Diencephalon (tissue), 1 donor: ENCODE results near the gene TNFRSF12A. TPM values are rescaled to one million over a fixed set of nuclear protein-coding genes. Genes with fewer than 3 reads are reported as not detected.

Source experiments
- small RNA-seq: library from RNA; depleted of rRNA; stranded (forward); fragments of <200 nt; gene quantifications from one replicate; pipeline ENCODE3, GENCODE V24; 2014
- total RNA-seq: library from RNA; depleted of rRNA; stranded (reverse); fragments of >200 nt; gene quantifications from one replicate; pipeline ENCODE4 v1.2.3, GENCODE V29; 2014

Gene TNFRSF12A
- 1.2 TPM for total RNA-seq

GRCh38 chr16:3020247-3020603 lies at the start of gene TNFRSF12A:
TSS of gene TNFRSF12A (plus strand) at chr16:3020368. CDS start at chr16:3020398, 30 bp downstream.

GRCh38 chr16:2980227-2981176 lies 39.7 kb upstream of the TNFRSF12A start, which contains the start of gene PKMYT1:
TSS of gene PKMYT1 (minus strand) at chr16:2980446. CDS start at chr16:2979657, 789 bp downstream.

GRCh38 chr16:3012828-3013420 lies 7.2 kb upstream of the TNFRSF12A start, which contains the start of gene CLDN9:
TSS of gene CLDN9 (plus strand) at chr16:3012923. CDS start at chr16:3013363, 440 bp downstream.

GRCh38 chr16:3017794-3018506 lies 2.2 kb upstream of the TNFRSF12A start, which contains the start of gene CLDN6:
TSS of gene CLDN6 (minus strand) at chr16:3018183. CDS start at chr16:3016021, 2,162 bp downstream.

GRCh38 chr16:3023669-3024478 lies 3.7 kb downstream of the TNFRSF12A start, which contains the start of the genes HCFC1R1 and THOC6:
TSS of gene HCFC1R1 (minus strand) at chr16:3023942. CDS start at chr16:3023941, 1 bp downstream.
TSS of gene THOC6 (plus strand) at chr16:3024035. CDS start at chr16:3024327, 292 bp downstream.

GRCh38 chr16:3036726-3037315 lies 16.7 kb downstream of the TNFRSF12A start, which contains the start of gene BICDL2:
TSS of gene BICDL2 (minus strand) at chr16:3036944. CDS start at chr16:3035496, 1,448 bp downstream.

GRCh38 chr16:3045758-3046640 lies 25.8 kb downstream of the TNFRSF12A start, which contains the start of gene MMP25:
TSS of gene MMP25 (plus strand) at chr16:3046561. CDS start at chr16:3046918, 357 bp downstream.

GRCh38 chr16:3065069-3065741 lies 45.0 kb downstream of the TNFRSF12A start, which contains the start of gene IL32:
TSS of gene IL32 (plus strand) at chr16:3065640. CDS start at chr16:3065812, 172 bp downstream.

Small RNAs within 50 kb of the gene (small RNA-seq; reads per million reads assigned to genes)
- not detected for gene LINC00514

Other genes starting within 250 kb of the TNFRSF12A start
- 158 TPM for gene ELOB, start 243.1 kb upstream of the TNFRSF12A start, total RNA-seq
- gene PRSS33, start 232.8 kb upstream of the TNFRSF12A start, total RNA-seq = not detected
- gene PRSS41, start 221.9 kb upstream of the TNFRSF12A start, total RNA-seq = not detected
- not detected for gene PRSS21, start 203.1 kb upstream of the TNFRSF12A start, total RNA-seq
- 0.23 TPM for gene ZG16B, start 190.1 kb upstream of the TNFRSF12A start, total RNA-seq
- gene PRSS22, start 162.2 kb upstream of the TNFRSF12A start, total RNA-seq = not detected
- 42.2 TPM for gene FLYWCH2, start 137.2 kb upstream of the TNFRSF12A start, total RNA-seq
- gene FLYWCH1, start 108.4 kb upstream of the TNFRSF12A start, total RNA-seq = 29.1 TPM
- 0.46 TPM for gene KREMEN2, start 56.1 kb upstream of the TNFRSF12A start, total RNA-seq
- gene PAQR4, start 51.0 kb upstream of the TNFRSF12A start, total RNA-seq = 28.4 TPM
- 2.3 TPM for gene PKMYT1, start 39.9 kb upstream of the TNFRSF12A start, total RNA-seq
- not detected for gene CLDN9, start 7.4 kb upstream of the TNFRSF12A start, total RNA-seq
- 1.2 TPM for gene CLDN6, start 2.2 kb upstream of the TNFRSF12A start, total RNA-seq
- 20.3 TPM for gene HCFC1R1, start 3.6 kb downstream of the TNFRSF12A start, total RNA-seq
- 4.8 TPM for gene THOC6, start 3.7 kb downstream of the TNFRSF12A start, total RNA-seq
- not detected for gene BICDL2, start 16.6 kb downstream of the TNFRSF12A start, total RNA-seq
- gene MMP25, start 26.2 kb downstream of the TNFRSF12A start, total RNA-seq = 0.92 TPM
- gene IL32, start 45.3 kb downstream of the TNFRSF12A start, total RNA-seq = 1.6 TPM
- not detected for gene ZSCAN10, start 78.9 kb downstream of the TNFRSF12A start, total RNA-seq
- 15.9 TPM for gene ZNF205, start 92.2 kb downstream of the TNFRSF12A start, total RNA-seq
- 8.1 TPM for gene ZNF213, start 114.7 kb downstream of the TNFRSF12A start, total RNA-seq
- 0.69 TPM for gene OR1F1, start 167.8 kb downstream of the TNFRSF12A start, total RNA-seq
- gene ZNF200, start 214.8 kb downstream of the TNFRSF12A start, total RNA-seq = 15.9 TPM
- 0.46 TPM for gene MEFV, start 236.3 kb downstream of the TNFRSF12A start, total RNA-seq